Activated naive CD4-positive, alpha-beta T cell treated with anti-CD3 and anti-CD28 coated beads for 36 hours (primary cell): ENCODE data around the gene EFHD1. TPM values are rescaled to one million over a fixed set of nuclear protein-coding genes. Genes with fewer than 3 reads are reported as not detected.

Source experiments
- CTCF ChIA-PET: fragments of 350-600 bp; sonication (Branson Sonifier 250); formaldehyde crosslinking; loops from one replicate; lab custom pipeline; 2021; ENCODE audit warnings: antibody characterized with exemption; lab: Charles Lee
- DNase-seq: peaks from one replicate; pipeline ENCODE4 v3.0.0-alpha.2; 2020
- H3K27ac Mint-ChIP-seq: one replicate; pipeline ENCODE4 v1.8.0; 2021; ENCODE audit warnings: mild to moderate bottlenecking, mixed read lengths
- H3K27me3 Mint-ChIP-seq: one replicate; pipeline ENCODE4 v1.8.0; 2021; ENCODE audit warnings: low read depth, mixed read lengths
- H3K36me3 Mint-ChIP-seq: one replicate; pipeline ENCODE4 v1.8.0; 2021; ENCODE audit warnings: low read depth, mixed read lengths
- H3K4me1 Mint-ChIP-seq: one replicate; pipeline ENCODE4 v1.8.0; 2021; ENCODE audit warnings: low read depth, mixed read lengths
- H3K4me3 Mint-ChIP-seq: one replicate; pipeline ENCODE4 v1.8.0; 2021; ENCODE audit warnings: mild to moderate bottlenecking, moderate library complexity, mixed read lengths
- H3K9me3 Mint-ChIP-seq: one replicate; pipeline ENCODE4 v1.8.0; 2021; ENCODE audit warnings: mixed read lengths
- intact Hi-C: fragments of 100-400 bp; cut with micrococcal nuclease; formaldehyde crosslinking; loops from one replicate; pipeline ENCODE4 v1.15.1; 2023
- total RNA-seq, 2 experiments: library from RNA; stranded (reverse); gene quantifications; one replicate each; pipeline ENCODE4 v1.2.3, GENCODE V29; 2021

EFHD1 gene
- total RNA-seq, result 1 to 10 TPM; 1.3 to 2.0 TPM

GRCh38 chr2:232633413-232634205, at the start of gene EFHD1:
TSS of gene EFHD1 (plus strand) at chr2:232633604. CDS start at chr2:232633705, 101 bp downstream.
- intact Hi-C loops, result no loop called here
- CTCF ChIA-PET, result interaction anchor here (0.5 to 1.1 kb wide), 3 partner anchors 28 to 695 kb away, joined by 3 read pairs; no protein-coding TSS in a partner anchor
- H3K27ac Mint-ChIP-seq, result no peak within 1 kb of the TSS

GRCh38 chr2:232584238-232584637, 49.2 kb upstream of the EFHD1 start:
- intact Hi-C loops, result no loop called here
- peaks cover 41% of the 10 kb centered on the region for H3K36me3 Mint-ChIP-seq
- no peaks in the 10 kb centered on the region for H3K27me3 Mint-ChIP-seq
- no peak for DNase-seq
- CTCF ChIA-PET, result no interaction called here
- peaks cover 3% of the 10 kb centered on the region for H3K4me1 Mint-ChIP-seq
- peaks cover 2% of the 10 kb centered on the region for H3K9me3 Mint-ChIP-seq
- no peak overlapping the region for H3K27ac Mint-ChIP-seq
- no peak overlapping the region for H3K4me3 Mint-ChIP-seq

More at GRCh38 chr2:232633413-232634205, at the start of gene EFHD1:
- H3K4me3 Mint-ChIP-seq, result peak within 1 kb of the TSS; percentile 56
- peaks cover 5% of the 10 kb centered on the region for H3K4me1 Mint-ChIP-seq
- H3K36me3 Mint-ChIP-seq, result no peaks in the 10 kb centered on the region
- peaks cover 30% of the 10 kb centered on the region for H3K27me3 Mint-ChIP-seq
- peak; percentile 57 for DNase-seq
- no peaks in the 10 kb centered on the region for H3K9me3 Mint-ChIP-seq

- CTCF ChIA-PET, result interaction anchor here (0.6 kb wide), 2 partner anchors 12 to 681 kb away, joined by 3 read pairs; no protein-coding TSS in a partner anchor
- no peak overlapping the region for H3K4me3 Mint-ChIP-seq
- DNase-seq, result no peak
- intact Hi-C loops, result no loop called here
- peaks cover 2% of the 10 kb centered on the region for H3K9me3 Mint-ChIP-seq
- H3K4me1 Mint-ChIP-seq, result no peaks in the 10 kb centered on the region
- peaks cover 26% of the 10 kb centered on the region for H3K36me3 Mint-ChIP-seq
- no peaks in the 10 kb centered on the region for H3K27me3 Mint-ChIP-seq
- no peak overlapping the region for H3K27ac Mint-ChIP-seq
Observed at GRCh38 chr2:232586943-232587505, 46.4 kb upstream of the EFHD1 start.

- Mint-ChIP-seq H3K36me3 (peaks cover 22% of the 10 kb centered on the region), H3K9me3 (peaks cover 1% of the 10 kb centered on the region), H3K27ac (no peak overlapping the region), H3K27me3 (no peaks in the 10 kb centered on the region), H3K4me1 (no peaks in the 10 kb centered on the region), H3K4me3 (no peak overlapping the region)
- no peak for DNase-seq
- CTCF ChIA-PET, result interaction anchor here (0.6 kb wide), 2 partner anchors 13 to 680 kb away, joined by 3 read pairs; no protein-coding TSS in a partner anchor
- intact Hi-C loops, result no loop called here
Observed at GRCh38 chr2:232587512-232587911, 45.9 kb upstream of the EFHD1 start.

GRCh38 chr2:232588031-232588430, 45.4 kb upstream of the EFHD1 start:
- Mint-ChIP-seq H3K4me3 (no peak overlapping the region), H3K36me3 (peaks cover 16% of the 10 kb centered on the region), H3K4me1 (peaks cover 3% of the 10 kb centered on the region), H3K9me3 (no peaks in the 10 kb centered on the region), H3K27me3 (no peaks in the 10 kb centered on the region), H3K27ac (no peak overlapping the region)
- no peak for DNase-seq
- CTCF ChIA-PET, result no interaction called here
- intact Hi-C loops, result no loop called here

GRCh38 chr2:232588680-232589585, 44.5 kb upstream of the EFHD1 start:
- Mint-ChIP-seq H3K4me3 (no peak overlapping the region), H3K27ac (no peak overlapping the region), H3K36me3 (peaks cover 8% of the 10 kb centered on the region), H3K9me3 (no peaks in the 10 kb centered on the region), H3K4me1 (peaks cover 8% of the 10 kb centered on the region), H3K27me3 (no peaks in the 10 kb centered on the region)
- DNase-seq, result no peak
- CTCF ChIA-PET, result interaction anchor here (2.9 kb wide), 1 partner anchor 23 kb away, joined by 7 read pairs; no protein-coding TSS in a partner anchor
- intact Hi-C loops, result no loop called here

GRCh38 chr2:232592772-232593395, 40.5 kb upstream of the EFHD1 start:
- Mint-ChIP-seq H3K9me3 (peaks cover 5% of the 10 kb centered on the region), H3K36me3 (no peaks in the 10 kb centered on the region), H3K27ac (peak overlapping the region; percentile 74), H3K4me3 (no peak overlapping the region), H3K27me3 (no peaks in the 10 kb centered on the region), H3K4me1 (peaks cover 8% of the 10 kb centered on the region)
- intact Hi-C loops, result loop anchor here (1.0 to 5.0 kb wide), 2 partner anchors 41 to 654 kb away; partner anchors contain the start of genes EIF4E2 and TIGD1
- DNase-seq, result peak; percentile 24
- CTCF ChIA-PET, result interaction anchor here (1.3 to 2.0 kb wide), 2 partner anchors 12 to 17 kb away, joined by 3 to 6 read pairs; no protein-coding TSS in a partner anchor

GRCh38 chr2:232593982-232594381, 39.4 kb upstream of the EFHD1 start:
- peaks cover 5% of the 10 kb centered on the region for H3K9me3 Mint-ChIP-seq
- no peak overlapping the region for H3K4me3 Mint-ChIP-seq
- intact Hi-C loops, result loop anchor here (1.0 to 5.0 kb wide), 2 partner anchors 42 to 653 kb away; partner anchors contain the start of genes EIF4E2 and TIGD1
- H3K4me1 Mint-ChIP-seq, result peaks cover 8% of the 10 kb centered on the region
- no peak for DNase-seq
- CTCF ChIA-PET, result interaction anchor here (1.0 to 2.0 kb wide), 2 partner anchors 16 to 18 kb away, joined by 3 to 6 read pairs; no protein-coding TSS in a partner anchor
- no peak overlapping the region for H3K27ac Mint-ChIP-seq
- no peaks in the 10 kb centered on the region for H3K36me3 Mint-ChIP-seq
- H3K27me3 Mint-ChIP-seq, result no peaks in the 10 kb centered on the region

GRCh38 chr2:232597362-232598079, 35.9 kb upstream of the EFHD1 start:
- intact Hi-C loops, result no loop called here
- no peak overlapping the region for H3K27ac Mint-ChIP-seq
- H3K4me3 Mint-ChIP-seq, result no peak overlapping the region
- CTCF ChIA-PET, result no interaction called here
- H3K27me3 Mint-ChIP-seq, result no peaks in the 10 kb centered on the region
- H3K36me3 Mint-ChIP-seq, result no peaks in the 10 kb centered on the region
- DNase-seq, result no peak
- peaks cover 8% of the 10 kb centered on the region for H3K4me1 Mint-ChIP-seq
- peaks cover 5% of the 10 kb centered on the region for H3K9me3 Mint-ChIP-seq

GRCh38 chr2:232598293-232598692, 35.1 kb upstream of the EFHD1 start:
- H3K27me3 Mint-ChIP-seq, result no peaks in the 10 kb centered on the region
- no peak overlapping the region for H3K27ac Mint-ChIP-seq
- DNase-seq, result no peak
- intact Hi-C loops, result no loop called here
- H3K4me1 Mint-ChIP-seq, result peaks cover 3% of the 10 kb centered on the region
- CTCF ChIA-PET, result no interaction called here
- H3K36me3 Mint-ChIP-seq, result no peaks in the 10 kb centered on the region
- H3K9me3 Mint-ChIP-seq, result peaks cover 5% of the 10 kb centered on the region
- H3K4me3 Mint-ChIP-seq, result no peak overlapping the region
